T-helper 9 cell (primary cell): ENCODE results near the gene SERPIND1.

Source experiments
- DNase-seq: peaks from one replicate; pipeline ENCODE4 v3.0.0-alpha.2; 2020

The SERPIND1 gene

DNA sequence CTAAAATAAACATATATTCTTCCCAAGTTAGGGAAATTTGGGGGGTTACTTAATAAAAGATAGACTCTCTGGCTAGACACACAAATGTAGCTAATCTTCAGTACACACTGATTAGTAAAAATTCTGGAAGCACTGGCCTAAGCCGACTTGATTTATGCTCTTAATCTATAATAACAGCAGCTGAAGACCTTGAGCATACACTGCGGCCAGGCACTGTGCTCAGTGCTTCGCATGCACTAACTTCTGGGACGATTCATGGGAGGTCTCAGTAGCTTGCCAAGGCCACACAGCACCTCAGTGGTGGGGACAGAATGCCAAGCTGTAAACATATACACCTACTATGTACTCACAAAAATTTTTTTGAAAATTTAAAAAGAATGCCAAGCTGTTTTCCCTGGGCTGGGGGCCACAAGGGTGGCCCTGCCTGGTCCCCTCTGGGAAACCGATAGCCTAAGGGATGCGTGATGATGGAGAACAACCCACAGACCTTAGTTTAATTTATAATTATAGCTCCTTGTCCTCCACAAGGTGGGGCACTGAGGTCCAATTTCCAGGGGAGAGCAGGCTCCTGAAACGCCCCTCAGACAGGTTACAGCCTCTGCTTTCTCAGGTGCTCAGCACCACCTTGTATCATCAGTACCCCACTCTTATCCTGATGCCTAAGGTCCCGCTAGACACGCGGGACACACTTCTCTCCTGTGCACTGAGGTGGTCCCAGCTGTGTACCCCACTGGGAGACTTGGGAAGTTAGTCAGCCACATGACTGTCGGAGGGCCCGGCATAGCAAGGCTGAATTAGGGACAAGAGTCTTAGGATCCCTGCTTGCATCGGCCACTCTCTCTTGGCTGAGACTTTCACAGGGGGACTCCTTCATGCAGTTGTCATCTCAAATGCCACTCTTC is 20.1 kb downstream of the SERPIND1 start:
- no peak for DNase-seq

DNA sequence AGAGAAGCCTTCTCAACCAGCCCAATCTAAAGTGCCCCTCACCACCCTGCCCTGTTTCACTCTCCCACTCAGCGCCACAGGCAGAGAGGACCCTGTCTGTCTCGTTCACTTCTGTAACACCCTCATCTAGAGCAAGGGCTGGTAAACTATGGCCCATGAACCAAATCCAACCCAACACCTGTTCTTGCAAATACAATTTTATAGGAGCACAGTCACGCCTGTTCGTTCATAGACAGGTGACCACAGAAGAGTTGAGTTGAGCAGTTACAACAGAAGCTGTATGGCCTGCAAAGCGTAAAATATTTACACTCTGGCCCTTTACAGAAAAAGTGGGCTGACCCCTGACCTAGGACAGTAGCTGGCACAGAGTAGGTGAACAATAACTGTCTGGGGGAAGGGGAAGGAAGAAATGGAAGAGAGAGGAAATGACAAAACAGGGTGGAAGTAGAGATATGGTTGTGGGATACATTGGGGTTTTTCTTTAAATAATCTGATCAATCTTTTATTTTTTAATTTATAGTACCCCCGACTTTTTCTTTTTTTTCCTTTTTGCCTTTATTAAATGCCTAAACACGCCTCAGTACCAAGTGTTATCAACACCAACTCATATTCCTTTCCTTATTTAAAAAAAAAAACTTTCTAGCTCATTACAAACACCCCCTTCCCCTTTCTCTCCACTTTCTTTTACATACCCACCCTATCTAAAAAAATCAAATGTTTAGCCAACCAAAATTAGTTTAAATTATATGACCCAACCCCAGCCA is 20.9 kb downstream of the SERPIND1 start:
- no peak for DNase-seq

DNA sequence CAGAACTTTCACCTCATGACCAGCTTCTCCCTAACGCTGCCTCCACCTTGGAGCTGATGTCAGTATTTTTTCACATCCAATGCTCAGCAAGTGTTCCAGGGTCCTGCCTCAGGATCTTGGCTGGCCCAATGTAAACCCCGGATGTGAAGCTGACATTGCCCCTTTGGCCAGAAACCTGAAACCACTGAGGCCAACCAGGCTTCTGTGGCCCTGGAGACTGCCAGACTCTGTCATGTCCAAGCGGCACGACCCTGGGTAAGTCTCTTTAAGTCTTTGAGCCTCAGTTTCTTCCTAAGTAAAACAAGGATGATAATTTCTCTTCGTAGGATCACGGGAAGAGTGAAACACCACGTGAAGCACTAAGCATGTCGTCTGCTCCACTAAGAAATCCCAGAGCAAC is 22.8 kb downstream of the SERPIND1 start:
- DNase-seq, result no peak

DNA sequence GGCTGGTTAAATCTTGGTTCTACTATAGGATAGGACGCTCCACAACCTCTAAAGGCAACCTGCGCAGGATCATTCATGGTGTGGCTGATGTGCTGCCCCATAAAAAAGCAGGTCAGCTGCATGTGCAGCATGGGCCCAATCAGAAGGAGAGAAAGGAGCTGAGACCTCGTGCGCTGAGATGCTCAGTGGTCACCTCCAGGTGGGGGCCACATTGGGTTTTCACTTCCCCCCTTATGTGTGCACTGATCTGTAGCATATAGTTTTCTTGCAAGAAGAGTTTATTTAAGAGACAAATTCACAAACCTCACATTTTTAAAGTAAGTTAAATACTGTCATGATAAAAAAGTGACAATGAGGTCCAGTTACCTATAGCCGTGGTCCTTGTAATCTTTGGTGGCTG is 24.3 kb downstream of the SERPIND1 start:
- DNase-seq, result no peak

DNA sequence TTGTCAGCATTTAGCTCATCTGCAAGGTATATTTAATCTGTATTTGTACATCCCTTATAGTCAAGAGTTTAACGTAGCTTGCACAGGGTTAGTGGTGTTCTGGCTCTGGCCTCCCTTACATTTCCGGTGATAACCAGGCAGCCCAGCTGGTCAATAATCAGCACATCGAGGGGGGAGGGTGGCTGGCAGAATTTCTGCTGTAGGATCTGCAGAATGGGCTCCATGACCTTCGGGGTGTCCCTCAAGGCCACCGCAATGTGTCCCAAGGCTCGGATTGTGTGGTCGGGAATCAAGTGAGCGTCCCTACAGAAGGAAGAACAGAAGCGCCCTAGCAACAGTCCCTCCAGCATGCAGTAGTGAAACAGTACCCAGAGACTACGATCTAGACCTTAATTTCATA is 25.1 kb downstream of the SERPIND1 start:
- no peak for DNase-seq

DNA sequence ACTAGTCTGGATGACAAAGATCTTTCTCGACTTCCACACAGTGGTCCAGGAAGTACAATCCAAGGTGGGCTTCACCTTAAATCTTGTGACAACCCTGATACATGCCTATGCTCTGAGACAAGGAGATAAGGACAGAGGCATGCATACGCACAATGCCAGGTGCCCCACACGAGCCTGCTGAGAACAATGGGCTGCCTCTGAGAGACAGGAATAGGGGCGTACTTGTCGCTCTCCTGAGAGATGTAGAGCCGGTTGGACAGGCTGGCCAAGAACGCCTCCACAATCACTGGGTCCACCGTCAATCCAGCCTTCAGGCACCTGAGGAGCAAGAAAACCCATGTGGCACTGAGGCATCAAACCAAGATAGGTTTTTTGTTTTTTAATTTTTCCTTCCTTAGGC is 25.5 kb downstream of the SERPIND1 start:
- no peak for DNase-seq

DNA sequence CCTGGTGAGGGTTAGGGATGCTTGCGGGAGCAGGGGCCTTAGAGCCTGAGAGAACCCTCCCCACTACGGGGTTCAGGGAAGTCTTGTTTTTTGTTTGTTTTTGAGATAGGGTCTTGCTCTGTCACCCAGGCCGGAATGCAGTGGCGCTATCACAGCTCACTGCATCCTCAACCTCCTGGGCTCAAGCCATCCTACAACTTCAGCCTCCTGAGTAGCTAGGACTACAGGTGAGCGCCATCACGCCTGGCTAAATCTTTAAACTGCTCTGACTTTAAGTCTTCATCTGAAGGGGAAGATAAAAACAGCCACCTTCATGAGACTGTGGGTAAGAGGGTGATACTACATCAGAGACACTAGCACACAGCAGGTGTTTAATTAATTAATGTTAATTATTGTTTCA is 28.5 kb downstream of the SERPIND1 start:
- no peak for DNase-seq

DNA sequence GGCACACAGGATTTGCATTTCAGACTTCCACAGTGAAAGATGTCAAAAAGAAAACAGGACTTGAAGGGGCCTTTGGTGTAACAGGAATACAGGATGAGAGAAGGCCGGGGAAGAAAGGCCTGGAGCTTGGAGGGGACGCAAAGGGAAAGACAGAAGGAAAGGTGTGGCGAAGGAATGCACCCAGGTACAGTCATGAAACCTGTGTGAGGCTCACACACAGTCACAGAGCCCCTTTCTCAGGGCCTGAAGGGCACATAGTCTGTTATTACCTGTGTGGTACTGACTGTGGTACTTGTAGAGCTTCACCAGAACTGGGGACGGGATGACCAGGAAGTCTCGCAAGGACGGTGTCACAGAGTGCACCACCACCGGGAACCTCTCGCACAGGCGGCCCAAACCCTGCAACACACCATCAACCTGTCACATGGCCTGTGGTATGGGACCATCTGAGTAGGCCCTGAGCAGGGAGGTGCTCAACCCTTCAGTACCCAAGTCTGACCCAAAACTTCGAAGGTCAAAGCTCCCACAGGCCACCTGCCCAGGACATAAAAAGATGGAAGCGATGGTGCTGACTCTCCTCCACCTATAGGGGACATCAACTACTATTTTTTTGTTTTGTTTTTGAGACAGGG is 29.1 kb downstream of the SERPIND1 start:
- DNase-seq, result no peak

DNA sequence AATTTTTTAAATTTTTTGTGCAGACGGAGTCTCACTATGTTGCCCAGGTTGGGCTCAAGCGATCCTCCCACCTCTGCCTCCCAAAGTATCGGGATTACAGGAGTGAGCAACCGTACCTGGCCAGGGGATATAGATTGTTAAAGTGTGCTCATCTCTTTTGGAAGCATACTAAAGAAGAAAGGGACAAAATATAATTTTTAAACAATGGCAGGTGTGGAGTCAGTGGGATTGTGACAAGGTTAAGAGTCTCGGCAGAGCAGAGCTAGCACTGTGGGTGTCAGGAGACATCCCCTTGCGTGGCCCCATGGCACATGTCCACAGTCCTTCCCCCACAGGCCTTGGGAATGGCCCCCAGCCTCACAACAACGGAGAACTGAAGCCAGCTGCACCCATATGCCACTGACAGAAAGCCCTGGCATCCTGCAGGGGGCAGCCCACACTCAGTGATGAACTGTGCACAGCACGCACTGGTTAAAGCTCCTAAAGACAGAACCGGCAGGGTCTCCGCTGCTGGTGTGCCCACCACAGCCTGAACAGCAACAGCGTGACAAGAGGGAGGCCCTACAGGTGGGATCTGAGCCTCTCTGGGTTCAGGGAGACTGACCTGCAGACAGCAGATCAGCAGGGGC is 29.9 kb downstream of the SERPIND1 start:
- DNase-seq, result no peak

DNA sequence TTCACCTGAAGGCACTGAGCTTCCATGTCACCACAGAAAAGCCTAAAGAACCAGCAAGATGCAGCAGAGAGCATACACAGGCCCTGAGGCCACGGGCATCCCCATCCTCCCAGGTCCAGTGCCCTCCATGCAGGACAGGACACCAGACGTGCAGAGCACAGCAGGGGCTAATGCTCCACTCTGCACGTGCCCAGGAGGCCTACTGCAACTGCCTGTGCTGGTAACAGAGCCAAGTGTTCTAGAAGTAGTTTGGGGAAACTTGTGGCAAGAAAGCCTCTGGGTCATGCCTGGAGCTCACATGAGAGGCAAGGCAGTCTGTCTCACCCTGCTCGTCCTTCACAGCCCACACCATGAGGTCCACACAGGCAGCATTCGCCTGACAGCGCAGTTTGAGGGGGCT is 30.7 kb downstream of the SERPIND1 start:
- DNase-seq, result no peak

DNA sequence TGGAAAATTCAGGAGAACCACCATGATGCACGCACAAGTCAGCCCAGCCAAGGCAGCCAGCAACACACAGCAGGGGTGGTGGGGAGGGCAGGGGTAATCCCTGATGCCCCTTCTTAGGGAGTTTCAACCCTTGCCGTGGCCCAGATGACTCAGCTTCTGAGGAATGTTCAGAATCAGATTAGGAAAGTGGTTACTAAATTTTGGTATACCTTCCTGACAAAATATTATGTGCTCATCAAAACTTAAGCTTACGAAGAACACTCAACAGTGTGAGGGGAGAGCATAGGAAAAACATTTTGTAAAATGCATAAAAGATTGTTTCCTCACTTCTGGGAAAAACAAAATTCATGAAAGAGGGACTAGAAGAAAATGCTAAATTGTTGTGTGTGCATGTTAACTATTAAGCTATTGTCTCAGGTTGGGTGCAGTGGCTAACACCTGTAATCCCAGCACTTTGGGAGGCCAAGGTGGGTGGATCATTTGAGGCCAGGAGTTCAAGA is 32.1 kb downstream of the SERPIND1 start:
- no peak for DNase-seq

DNA sequence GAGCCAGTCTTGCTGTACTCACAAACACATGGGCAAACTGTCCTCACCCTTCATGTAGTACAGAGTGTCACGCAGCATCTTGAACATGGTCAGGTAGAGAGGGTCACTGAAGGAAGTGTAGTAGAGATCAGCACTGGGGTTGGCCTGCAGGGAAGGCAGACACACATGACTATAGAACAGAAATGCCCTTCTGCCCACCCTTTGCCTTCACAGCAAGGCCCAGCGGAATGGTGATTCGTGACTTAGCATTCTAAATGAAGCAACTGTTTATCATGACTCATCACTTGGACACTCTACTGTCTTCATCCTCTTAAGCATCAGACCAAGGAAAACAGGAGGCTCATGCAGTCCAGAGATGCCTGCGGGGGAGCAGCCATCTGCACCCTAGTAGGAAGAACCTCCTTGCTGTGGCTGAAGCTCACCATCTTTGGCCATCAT is 33.4 kb downstream of the SERPIND1 start:
- DNase-seq, result no peak

DNA sequence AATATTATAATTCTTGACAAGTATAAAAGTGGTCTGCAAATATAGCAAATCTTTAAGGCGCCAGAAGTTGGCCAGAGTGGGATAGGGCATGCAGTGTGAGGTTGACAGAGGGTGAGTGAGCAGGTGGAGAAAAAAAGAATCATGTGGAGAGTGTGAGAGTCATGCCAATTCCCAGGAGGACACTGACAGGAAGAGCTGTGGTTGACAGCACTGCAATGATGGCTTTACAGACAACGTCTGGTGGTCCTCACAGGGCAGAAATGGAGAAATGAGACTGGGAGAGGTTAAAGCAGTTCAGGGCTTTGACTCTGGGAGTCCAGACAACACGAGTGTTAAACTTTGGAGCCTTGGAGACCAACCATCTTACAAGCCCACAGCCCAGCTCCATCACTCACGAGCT is 34.9 kb downstream of the SERPIND1 start:
- no peak for DNase-seq

DNA sequence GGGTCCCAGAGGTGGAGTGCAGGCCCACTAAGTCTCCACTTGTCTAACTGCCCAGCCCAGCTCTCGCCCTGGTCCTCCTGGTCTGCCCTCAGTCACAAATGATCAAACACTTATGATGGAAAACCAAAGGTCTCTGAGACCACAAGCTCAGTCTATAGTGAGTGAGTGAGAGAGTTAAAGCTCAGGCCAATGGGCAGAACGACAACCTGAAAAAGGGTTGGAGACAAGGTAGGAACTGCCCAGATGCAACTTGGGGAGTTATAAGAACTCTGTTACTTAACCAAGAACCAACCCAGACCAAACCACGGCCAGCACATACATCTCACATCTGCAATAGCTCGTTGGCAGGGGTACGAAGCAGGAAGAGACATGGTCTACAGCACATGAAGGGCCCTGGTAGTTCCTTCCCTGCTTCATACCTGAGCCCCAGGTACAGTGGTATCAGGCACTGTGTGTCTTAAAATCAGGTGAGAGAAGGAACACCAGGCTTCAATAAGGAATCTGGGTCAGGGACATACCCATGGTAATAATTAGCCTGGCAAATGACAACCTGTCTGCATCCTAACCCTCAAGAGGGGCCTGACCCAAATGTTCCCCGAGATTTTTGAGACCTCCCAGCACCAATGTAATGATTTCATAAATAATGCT is 35.7 kb downstream of the SERPIND1 start:
- DNase-seq, result no peak

DNA sequence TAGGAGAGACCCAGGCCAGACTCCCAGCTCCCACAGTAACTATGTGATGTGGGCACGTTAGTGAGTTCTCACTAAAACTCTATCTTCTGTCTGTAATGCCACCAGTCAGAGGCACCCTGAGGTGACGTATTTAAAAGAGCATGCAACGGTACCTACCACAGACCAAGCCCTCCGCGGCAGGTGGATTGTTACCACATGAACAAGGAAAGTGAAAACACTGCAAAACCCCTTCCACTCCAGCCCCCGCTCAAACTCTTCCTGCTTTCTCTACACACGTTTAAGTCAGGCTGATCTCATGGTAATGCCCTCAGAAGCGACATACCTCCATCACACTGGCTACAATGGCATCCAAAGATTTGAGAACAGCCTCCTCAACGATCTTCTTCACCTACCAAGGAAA is 36.7 kb downstream of the SERPIND1 start:
- no peak for DNase-seq

DNA sequence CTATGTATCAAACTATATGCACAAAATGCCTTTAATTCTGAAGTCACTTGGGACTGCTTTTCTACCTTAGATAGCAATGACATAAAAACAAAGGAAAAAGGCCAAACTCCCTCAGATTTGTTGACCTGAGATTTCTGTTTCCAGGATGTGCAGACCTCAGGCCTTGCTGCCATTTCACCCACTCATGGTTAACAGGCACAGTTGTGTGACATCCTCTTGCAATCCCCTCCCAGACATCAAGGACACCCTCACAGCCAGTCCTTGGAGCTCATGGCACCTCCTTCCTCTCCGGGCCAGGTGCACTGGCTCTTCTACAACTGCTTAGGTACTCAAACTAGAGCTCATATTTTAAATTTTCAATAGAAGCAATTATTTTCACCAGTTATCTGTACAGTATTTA is 37.3 kb downstream of the SERPIND1 start:
- no peak for DNase-seq

DNA sequence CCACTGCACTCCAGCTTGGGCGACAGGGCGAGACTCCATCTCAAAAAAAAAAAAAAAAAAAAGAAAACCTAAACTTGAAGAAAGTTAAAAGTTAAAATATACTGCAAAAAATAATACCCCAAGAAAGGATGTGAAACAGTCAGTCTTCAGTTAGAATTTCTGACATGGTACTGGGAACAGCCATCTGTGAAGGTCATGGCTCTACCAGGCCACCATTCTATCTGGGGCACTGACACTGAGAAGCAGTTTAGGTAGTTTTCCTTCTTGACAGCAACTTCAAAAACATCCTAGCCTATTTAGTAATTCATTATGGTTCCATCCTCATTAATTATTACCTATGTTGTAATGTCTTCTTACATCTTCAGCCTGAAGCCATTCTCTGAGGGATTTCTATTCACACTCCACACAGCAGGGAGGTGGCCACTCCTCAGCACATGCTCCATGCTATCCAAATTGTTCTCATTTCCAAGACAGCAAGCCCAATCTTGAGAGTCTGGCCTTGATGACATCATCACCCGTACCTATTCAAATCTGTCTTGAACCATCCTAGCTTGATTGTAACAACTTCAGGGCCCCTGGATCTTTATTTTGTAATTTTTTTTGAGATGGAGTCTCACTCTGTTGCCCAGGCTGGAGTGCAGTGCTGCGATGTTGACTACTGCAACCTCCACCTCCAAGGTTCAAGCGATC is 38.2 kb downstream of the SERPIND1 start:
- DNase-seq, result no peak

DNA sequence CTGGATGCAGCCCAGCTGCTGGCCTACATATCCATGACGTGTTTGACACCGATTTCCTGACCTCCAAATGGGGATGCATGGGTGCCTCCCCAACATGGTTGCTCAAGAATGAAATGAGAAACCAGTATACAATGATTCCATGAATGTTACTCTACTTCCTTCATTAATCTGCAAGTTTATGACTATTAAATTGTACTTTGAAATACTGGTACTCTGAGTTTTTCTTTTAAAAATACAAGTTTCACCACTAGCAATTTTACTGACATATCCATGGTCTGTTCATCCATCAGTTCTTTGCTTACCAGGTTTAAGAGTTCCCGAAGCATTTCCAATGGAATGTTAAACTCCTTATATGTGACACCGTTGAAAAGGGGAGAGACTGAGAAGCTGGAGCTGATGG is 39.1 kb downstream of the SERPIND1 start:
- no peak for DNase-seq

DNA sequence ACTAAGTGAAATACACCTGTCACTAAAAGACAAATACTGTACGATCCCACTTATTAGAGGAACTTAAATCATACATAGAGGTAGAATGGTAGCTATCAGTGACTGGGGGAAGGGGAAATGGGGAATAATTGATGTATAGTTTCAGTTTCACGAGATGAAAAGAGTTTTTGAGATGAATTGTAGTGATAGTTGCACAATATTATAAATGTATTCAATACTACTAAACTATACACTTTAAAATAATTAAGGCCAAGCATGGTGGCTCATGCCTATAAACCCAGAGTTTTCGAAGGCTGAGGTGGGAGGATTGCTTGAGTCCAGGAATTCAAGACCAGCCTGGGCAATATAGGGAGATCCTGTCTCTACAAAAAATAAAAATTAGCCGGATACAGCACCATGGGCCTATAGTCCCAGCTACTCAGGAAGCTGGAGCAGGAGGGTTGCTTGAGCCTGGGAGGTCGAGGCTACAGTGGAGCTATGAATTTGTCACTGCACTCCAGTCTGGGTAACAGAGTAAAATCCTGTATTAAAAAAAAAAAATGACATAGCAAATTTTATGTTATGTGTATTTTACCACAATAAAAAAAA is 40.4 kb downstream of the SERPIND1 start:
- no peak for DNase-seq

DNA sequence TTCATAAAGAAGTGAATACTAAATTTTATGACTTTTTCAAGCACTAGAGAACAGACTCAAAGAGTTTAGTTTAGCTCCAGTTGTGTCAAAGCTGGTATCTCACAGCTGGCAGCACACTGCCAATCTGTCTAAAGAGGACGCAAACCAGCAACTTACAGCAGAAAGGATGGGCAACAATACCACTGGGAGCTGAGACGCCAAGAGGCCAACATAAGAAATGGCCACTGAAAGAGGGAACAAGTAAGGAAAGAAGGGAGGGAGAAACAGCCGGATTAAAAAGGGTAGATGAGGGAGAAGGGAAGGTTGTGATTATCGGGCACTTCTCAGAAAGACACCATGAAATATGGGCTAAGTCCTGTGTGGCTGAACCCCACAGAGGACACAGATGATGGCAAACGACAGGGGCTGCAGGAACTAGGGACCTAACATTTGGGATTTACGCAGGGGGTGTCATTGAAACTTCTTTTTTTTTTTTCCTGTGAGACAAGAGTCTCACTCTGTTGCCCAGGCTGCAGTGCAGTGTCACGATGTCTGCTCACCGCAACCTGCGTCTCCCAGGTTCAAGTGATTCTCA is 41.7 kb downstream of the SERPIND1 start:
- DNase-seq, result no peak

DNA sequence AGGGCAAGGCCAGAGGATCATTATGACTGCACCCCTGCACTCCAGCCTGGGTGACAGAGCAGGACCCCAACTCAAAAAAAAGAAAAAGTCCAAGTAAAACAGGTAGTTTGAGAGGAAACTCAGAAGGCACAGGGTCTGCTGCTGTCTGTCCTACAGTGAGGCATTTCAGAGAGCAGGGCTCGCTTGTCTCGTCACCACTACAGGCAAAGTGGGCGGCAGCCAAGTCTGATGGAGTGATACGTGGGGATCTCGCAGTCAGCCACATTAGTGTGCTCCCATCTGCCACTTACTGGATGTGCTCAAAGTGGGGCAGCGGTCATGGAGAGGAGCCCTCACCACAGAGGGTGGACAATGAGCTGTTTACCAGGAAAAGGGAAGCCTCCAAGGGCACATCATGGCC is 42.6 kb downstream of the SERPIND1 start:
- no peak for DNase-seq
